ENCODE results near the gene RELN. TPM values are rescaled to one million over a fixed set of nuclear protein-coding genes. Genes with fewer than 3 reads are reported as not detected.

The RELN gene
- total RNA-seq, 4 donors from 2014 or later, result 0.02 to 0.73 (median 0.39) TPM; not detected in 1

DNA sequence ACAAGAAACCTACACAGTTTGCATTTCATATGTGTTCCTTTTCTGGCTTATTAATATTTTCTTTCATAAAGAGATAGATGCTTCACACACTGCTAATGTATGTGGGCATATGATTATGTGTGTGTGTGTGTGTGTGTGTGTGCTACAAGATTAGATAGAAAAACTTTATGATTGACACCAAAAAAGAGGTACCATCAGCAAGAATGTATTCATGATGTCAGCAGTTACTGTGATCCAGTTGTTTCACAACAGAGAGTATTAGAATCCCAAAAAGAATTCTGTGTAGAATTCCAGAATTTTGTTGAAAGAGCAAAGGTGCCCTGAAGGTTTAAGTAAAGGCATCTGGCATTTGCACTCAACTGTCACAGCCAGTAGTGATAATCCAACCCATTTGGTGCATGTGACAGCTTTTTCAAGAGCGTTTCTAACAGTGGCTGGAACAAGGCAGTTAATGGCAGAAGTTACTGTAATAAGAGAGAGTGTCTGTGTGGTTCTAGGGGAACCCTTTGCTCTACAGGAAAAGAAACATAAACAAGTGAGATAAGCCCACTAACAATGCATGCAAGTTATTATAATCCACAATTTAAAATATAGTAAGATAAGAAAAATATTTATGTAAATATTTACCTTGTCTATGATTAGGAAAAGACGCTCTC is 16.6 kb downstream of the RELN start:
- no peak overlapping the region for H3K4me3 ChIP-seq
- no peaks in the 10 kb centered on the region for H3K9me3 ChIP-seq
- DNase-seq (no peak), ATAC-seq (no peak)
- H3K4me1 ChIP-seq, result no peaks in the 10 kb centered on the region
- no peaks in the 10 kb centered on the region for H3K27me3 ChIP-seq
- in situ Hi-C loops (cut with MboI; ENCODE audit: low sequenced_read_pairs in 4 of 4), result no loop called here
- TF ChIP-seq, protein P1, sequence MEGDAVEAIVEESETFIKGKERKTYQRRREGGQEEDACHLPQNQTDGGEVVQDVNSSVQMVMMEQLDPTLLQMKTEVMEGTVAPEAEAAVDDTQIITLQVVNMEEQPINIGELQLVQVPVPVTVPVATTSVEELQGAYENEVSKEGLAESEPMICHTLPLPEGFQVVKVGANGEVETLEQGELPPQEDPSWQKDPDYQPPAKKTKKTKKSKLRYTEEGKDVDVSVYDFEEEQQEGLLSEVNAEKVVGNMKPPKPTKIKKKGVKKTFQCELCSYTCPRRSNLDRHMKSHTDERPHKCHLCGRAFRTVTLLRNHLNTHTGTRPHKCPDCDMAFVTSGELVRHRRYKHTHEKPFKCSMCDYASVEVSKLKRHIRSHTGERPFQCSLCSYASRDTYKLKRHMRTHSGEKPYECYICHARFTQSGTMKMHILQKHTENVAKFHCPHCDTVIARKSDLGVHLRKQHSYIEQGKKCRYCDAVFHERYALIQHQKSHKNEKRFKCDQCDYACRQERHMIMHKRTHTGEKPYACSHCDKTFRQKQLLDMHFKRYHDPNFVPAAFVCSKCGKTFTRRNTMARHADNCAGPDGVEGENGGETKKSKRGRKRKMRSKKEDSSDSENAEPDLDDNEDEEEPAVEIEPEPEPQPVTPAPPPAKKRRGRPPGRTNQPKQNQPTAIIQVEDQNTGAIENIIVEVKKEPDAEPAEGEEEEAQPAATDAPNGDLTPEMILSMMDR (IDR thresholded peaks at IDR 0.05 in 4 of 5, conservative IDR thresholded peaks at IDR 0.05 in 1 of 5), result no peak
- no peak for TF ChIP-seq POLR2A (IDR thresholded peaks at IDR 0.05)
- H3K27ac ChIP-seq, result no peak overlapping the region
- no peaks in the 10 kb centered on the region for H3K36me3 ChIP-seq
- intact Hi-C loops (cut with DNase I; ENCODE audit: low total_unique reads), result no loop called here

DNA sequence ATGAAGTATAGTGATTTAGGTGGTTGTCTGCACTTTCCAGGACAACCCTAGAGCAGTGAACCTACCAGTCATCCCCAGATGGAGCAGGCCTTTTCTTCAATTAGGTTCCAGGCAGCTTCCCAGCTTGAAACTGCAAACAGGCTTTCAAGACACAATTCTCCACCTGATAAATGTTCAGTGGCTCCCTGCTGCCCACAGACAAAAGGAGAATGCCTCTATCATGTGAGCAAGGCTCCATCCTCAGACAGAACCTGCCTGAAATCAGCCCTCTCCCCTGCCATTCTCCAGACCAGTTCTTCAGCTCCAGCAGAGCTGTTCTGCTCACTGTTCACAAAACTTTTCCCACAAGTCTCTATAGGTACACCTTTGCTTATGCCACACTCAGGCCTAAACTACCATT is 22.1 kb downstream of the RELN start:
- DNase-seq (no peak), ATAC-seq (no peak)
- no peaks in the 10 kb centered on the region for H3K27me3 ChIP-seq
- H3K36me3 ChIP-seq, result no peaks in the 10 kb centered on the region
- H3K4me3 ChIP-seq, result no peak overlapping the region
- in situ Hi-C loops (cut with MboI; ENCODE audit: low sequenced_read_pairs in 4 of 4), result no loop called here
- TF ChIP-seq, protein P1 (IDR thresholded peaks at IDR 0.05 in 4 of 5, conservative IDR thresholded peaks at IDR 0.05 in 1 of 5), result no peak
- TF ChIP-seq POLR2A (IDR thresholded peaks at IDR 0.05), result no peak
- no peaks in the 10 kb centered on the region for H3K4me1 ChIP-seq
- H3K27ac ChIP-seq, result no peak overlapping the region
- intact Hi-C loops (cut with DNase I; ENCODE audit: low total_unique reads), result no loop called here
- H3K9me3 ChIP-seq, result no peaks in the 10 kb centered on the region

DNA sequence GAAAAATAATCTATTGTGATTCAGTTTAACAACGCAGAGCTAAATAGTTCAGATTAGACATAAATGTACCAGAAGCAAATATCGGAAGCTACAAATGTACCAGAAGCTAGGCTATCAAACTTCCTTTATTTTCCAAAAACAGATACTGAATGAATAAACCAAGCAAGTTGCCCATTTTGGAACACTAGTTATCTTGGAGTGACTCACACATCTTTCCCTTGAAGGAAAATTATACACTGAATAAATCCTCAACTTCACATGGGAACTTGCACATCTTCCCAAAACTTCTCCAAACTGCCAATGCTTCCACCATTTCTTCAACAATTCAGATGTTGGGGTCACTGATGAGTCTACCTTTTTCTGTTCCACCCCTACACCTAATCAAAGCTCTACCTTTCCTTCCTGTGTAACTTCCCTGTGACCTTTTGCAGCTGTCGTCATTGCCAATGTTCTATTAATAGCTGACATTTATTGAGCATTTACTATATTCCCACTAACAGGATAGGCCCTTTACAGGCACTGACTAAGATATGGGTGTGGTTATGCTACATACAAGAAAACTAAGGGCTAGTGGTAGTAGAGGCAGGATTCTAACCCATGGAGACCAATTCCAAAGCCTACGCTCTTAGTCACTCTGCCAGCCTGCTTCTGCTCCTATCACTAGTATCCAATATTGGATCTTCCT is 22.7 kb downstream of the RELN start:
- no peaks in the 10 kb centered on the region for H3K27me3 ChIP-seq
- no peaks in the 10 kb centered on the region for H3K36me3 ChIP-seq
- DNase-seq (no peak), ATAC-seq (no peak)
- no peaks in the 10 kb centered on the region for H3K4me1 ChIP-seq
- H3K9me3 ChIP-seq, result no peaks in the 10 kb centered on the region
- TF ChIP-seq POLR2A (IDR thresholded peaks at IDR 0.05), result no peak
- TF ChIP-seq, protein P1 (IDR thresholded peaks at IDR 0.05 in 4 of 5, conservative IDR thresholded peaks at IDR 0.05 in 1 of 5), result no peak
- in situ Hi-C loops (cut with MboI; ENCODE audit: low sequenced_read_pairs in 4 of 4) (no loop called here), intact Hi-C loops (cut with DNase I; ENCODE audit: low total_unique reads) (no loop called here)
- no peak overlapping the region for H3K27ac ChIP-seq
- H3K4me3 ChIP-seq, result no peak overlapping the region

DNA sequence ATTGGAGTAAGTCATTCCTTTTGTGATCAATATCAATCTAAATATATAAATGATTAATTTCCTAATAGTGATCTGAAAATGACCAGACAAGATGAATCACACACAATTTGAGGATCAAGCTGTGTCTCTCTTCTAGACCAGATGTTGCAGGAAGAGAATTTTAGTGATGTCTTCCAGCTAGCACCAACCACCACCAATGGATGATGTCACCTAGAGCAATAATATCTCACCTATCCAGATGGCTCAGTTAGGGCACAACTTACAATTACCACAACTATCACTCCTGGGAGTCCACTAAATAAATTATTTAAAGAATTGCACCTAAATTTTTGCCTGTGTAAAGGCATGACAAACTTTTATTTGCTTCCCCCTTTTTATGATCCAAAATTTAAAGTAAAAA is 25.2 kb downstream of the RELN start:
- intact Hi-C loops (cut with DNase I; ENCODE audit: low total_unique reads) (no loop called here), in situ Hi-C loops (cut with MboI; ENCODE audit: low sequenced_read_pairs in 4 of 4) (no loop called here)
- no peaks in the 10 kb centered on the region for H3K36me3 ChIP-seq
- H3K4me1 ChIP-seq, result no peaks in the 10 kb centered on the region
- ATAC-seq (no peak), DNase-seq (no peak)
- no peak overlapping the region for H3K27ac ChIP-seq
- TF ChIP-seq, protein P1 (IDR thresholded peaks at IDR 0.05 in 4 of 5, conservative IDR thresholded peaks at IDR 0.05 in 1 of 5), result no peak
- no peak for TF ChIP-seq POLR2A (IDR thresholded peaks at IDR 0.05)
- no peak overlapping the region for H3K4me3 ChIP-seq
- no peaks in the 10 kb centered on the region for H3K9me3 ChIP-seq
- no peaks in the 10 kb centered on the region for H3K27me3 ChIP-seq

Measured in gastrocnemius medialis (tissue), 4 donors.